H1 (cell line): Measurements from ENCODE around the gene UBE2E3. TPM values are rescaled to one million over a fixed set of nuclear protein-coding genes. Genes with fewer than 3 reads are reported as not detected.

Source experiments
- CTCF ChIA-PET: fragments of 300-600 bp; sonication (Branson Sonifier 250); formaldehyde crosslinking; loops from one replicate; lab custom pipeline; 2021; ENCODE audit not compliant: partially characterized antibody; lab: Charles Lee
- POLR2A ChIA-PET: fragments of 300-600 bp; sonication (Branson Sonifier 250); formaldehyde crosslinking; loops from one replicate; lab custom pipeline; 2021; ENCODE audit warnings: inconsistent platforms; ENCODE audit not compliant: partially characterized antibody; lab: Charles Lee
- DNase-seq, 2 experiments: peaks; one replicate each; pipeline versions ENCODE4 v3.0.0 to v3.0.0-alpha.2; 2010 to 2022; ENCODE audit warnings: low spot score in 2 of 2, low read depth in 1 of 2, mixed read lengths in 1 of 2
- FAIRE-seq: peaks from 2 replicates; lab custom pipeline; 2011; peaks lifted over from hg19 to GRCh38; lab: Jason Lieb, UNC
- H2AFZ ChIP-seq: 2 replicates; pipeline ENCODE4 v1.8.1; 2012; ENCODE audit warnings: low read length, inconsistent platforms
- H2AK5ac ChIP-seq: 2 replicates; pipeline ENCODE4 v1.6.1; 2013; ENCODE audit warnings: low read depth, low read length
- H2BK120ac ChIP-seq: replicated peaks from 2 replicates; pipeline ENCODE3; 2013; ENCODE audit warnings: low read depth, low read length, inconsistent platforms
- H2BK12ac ChIP-seq: 2 replicates; pipeline ENCODE4 v1.6.1; 2013; ENCODE audit warnings: low read depth, low read length
- H2BK15ac ChIP-seq: 2 replicates; pipeline ENCODE4 v1.6.1; 2013; ENCODE audit warnings: low read length
- H2BK20ac ChIP-seq: 2 replicates; pipeline ENCODE4 v1.6.1; 2013; ENCODE audit warnings: low read length
- H2BK5ac ChIP-seq: 2 replicates; pipeline ENCODE4 v1.6.1; 2013; ENCODE audit warnings: low read depth, low read length
- H3K14ac ChIP-seq: 2 replicates; pipeline ENCODE4 v1.6.1; 2013; ENCODE audit warnings: inconsistent platforms; ENCODE audit not compliant: insufficient read length
- H3K18ac ChIP-seq: 2 replicates; pipeline ENCODE4 v1.6.1; 2013; ENCODE audit warnings: low read length; ENCODE audit errors: extremely low read depth
- H3K23ac ChIP-seq: 2 replicates; pipeline ENCODE4 v1.6.1; 2013; ENCODE audit warnings: inconsistent platforms; ENCODE audit not compliant: insufficient read length
- H3K23me2 ChIP-seq: 2 replicates; pipeline ENCODE4 v1.6.1; 2013; ENCODE audit warnings: low read depth, low read length
- H3K27ac ChIP-seq: 2 replicates; pipeline ENCODE4 v1.6.1; 2011; ENCODE audit warnings: low read depth, low read length, inconsistent platforms
- H3K27me3 ChIP-seq, 4 experiments: replicated peaks in 1 of 4; 1 replicate in 1 of 4; 2 replicates in 3 of 4; pipeline versions ENCODE4 v1.6.1 to v1.8.1; 2011 to 2013; ENCODE audit warnings: low read length in 3 of 4, mild to moderate bottlenecking in 3 of 4, inconsistent platforms in 2 of 4, mixed read lengths in 2 of 4, moderate library complexity in 1 of 4; ENCODE audit not compliant: control insufficient read depth in 3 of 4, insufficient read depth in 3 of 4; ENCODE audit errors: extremely low read depth in 1 of 4
- H3K36me3 ChIP-seq, 4 experiments: 2 replicates each; pipeline versions ENCODE4 v1.6.1 to v1.8.1; 2011 to 2013; ENCODE audit warnings: mild to moderate bottlenecking in 4 of 4, low read length in 3 of 4, moderate library complexity in 2 of 4, control low read depth in 1 of 4, inconsistent platforms in 1 of 4; ENCODE audit not compliant: insufficient read depth in 4 of 4, control insufficient read depth in 2 of 4
- H3K4ac ChIP-seq: replicated peaks from 2 replicates; pipeline ENCODE3; 2013; ENCODE audit warnings: low read length, low read depth, mixed read lengths, inconsistent platforms; ENCODE audit not compliant: insufficient read length
- H3K4me1 ChIP-seq, 4 experiments: replicated peaks in 1 of 4; 1 replicate in 1 of 4; 2 replicates in 3 of 4; pipeline versions ENCODE4 v1.6.1 to v1.8.1; 2011 to 2013; ENCODE audit warnings: low read length in 3 of 4, inconsistent platforms in 2 of 4, mixed read lengths in 1 of 4; ENCODE audit not compliant: insufficient read depth in 4 of 4, control insufficient read depth in 3 of 4
- H3K4me2 ChIP-seq, 2 experiments: 2 replicates each; pipeline versions ENCODE4 v1.6.1 to v1.8.1; 2011 to 2013; ENCODE audit warnings: low read depth in 2 of 2, low read length in 2 of 2, control low read depth in 1 of 2, inconsistent platforms in 1 of 2, mild to moderate bottlenecking in 1 of 2; ENCODE audit not compliant: insufficient read depth in 1 of 2
- H3K4me3 ChIP-seq, 4 experiments: fragments of 200-600, 300-600 bp in 1 of 4; sonication (generic), shearing (Covaris generic), sonication (Bioruptor Twin) in 1 of 4; 2 replicates each; pipeline versions ENCODE4 v1.5.1 to v1.8.1; 2011 to 2016; ENCODE audit warnings: low read length in 4 of 4, low read depth in 3 of 4, control low read depth in 2 of 4, inconsistent platforms in 2 of 4, mild to moderate bottlenecking in 2 of 4, mixed read lengths in 1 of 4, moderate library complexity in 1 of 4; ENCODE audit not compliant: insufficient read depth in 2 of 4; ENCODE audit errors: extremely low read depth in 1 of 4
- H3K56ac ChIP-seq: replicated peaks from 2 replicates; pipeline ENCODE3; 2013; ENCODE audit warnings: low read depth, mild to moderate bottlenecking, mixed read lengths, low read length, inconsistent platforms; ENCODE audit not compliant: insufficient read length
- H3K79me1 ChIP-seq: 2 replicates; pipeline ENCODE4 v1.6.1; 2013; ENCODE audit warnings: low read depth, low read length, control low read depth
- H3K79me2 ChIP-seq, 2 experiments: 2 replicates each; pipeline versions ENCODE4 v1.6.1 to v1.8.1; 2012 to 2013; ENCODE audit warnings: low read length in 2 of 2, mild to moderate bottlenecking in 2 of 2, inconsistent platforms in 1 of 2; ENCODE audit not compliant: insufficient read depth in 2 of 2, control insufficient read depth in 1 of 2
- H3K9ac ChIP-seq, 4 experiments: replicated peaks in 1 of 4; 1 replicate in 1 of 4; 2 replicates in 3 of 4; pipeline versions ENCODE4 v1.6.1 to v1.8.1; 2011 to 2013; ENCODE audit warnings: low read depth in 3 of 4, low read length in 3 of 4, control low read depth in 2 of 4, mild to moderate bottlenecking in 2 of 4, moderate library complexity in 2 of 4, inconsistent platforms in 1 of 4; ENCODE audit errors: extremely low read depth in 1 of 4
- H3K9me3 ChIP-seq, 2 experiments: 2 replicates each; pipeline versions ENCODE4 v1.6.1 to v1.8.1; 2012 to 2013; ENCODE audit warnings: mild to moderate bottlenecking in 2 of 2, moderate library complexity in 2 of 2, control low read depth in 1 of 2, inconsistent platforms in 1 of 2, low read depth in 1 of 2, low read length in 1 of 2, mixed read lengths in 1 of 2; ENCODE audit not compliant: insufficient read depth in 2 of 2
- H4K20me1 ChIP-seq, 2 experiments: replicated peaks in 1 of 2; 2 replicates each; pipeline versions ENCODE3 to v1.8.1; 2011 to 2013; ENCODE audit warnings: inconsistent platforms in 2 of 2, low read length in 2 of 2, mild to moderate bottlenecking in 1 of 2; ENCODE audit not compliant: insufficient read depth in 2 of 2, control insufficient read depth in 1 of 2
- H4K5ac ChIP-seq: 2 replicates; pipeline ENCODE4 v1.6.1; 2013; ENCODE audit warnings: low read length, low read depth, mixed read lengths, inconsistent platforms; ENCODE audit not compliant: insufficient read length
- H4K8ac ChIP-seq: 2 replicates; pipeline ENCODE4 v1.8.0; 2013; ENCODE audit warnings: mild to moderate bottlenecking, moderate library complexity, low read length, inconsistent platforms; ENCODE audit not compliant: insufficient read depth; ENCODE audit errors: extremely low read depth
- H4K91ac ChIP-seq: replicated peaks from 2 replicates; pipeline ENCODE3; 2013; ENCODE audit warnings: low read length, mixed read lengths, inconsistent platforms; ENCODE audit not compliant: insufficient read length
- CHD2 ChIP-seq: IDR thresholded peaks from 2 replicates; pipeline ENCODE4 v1.6.1; 2012; ENCODE audit warnings: low read length, improper control_type of control experiment
- CTCF ChIP-seq, 3 experiments: IDR thresholded peaks; 1 replicate in 2 of 3; 2 replicates in 1 of 3; pipeline versions ENCODE4 v1.5.1 to v1.6.1; 2011; ENCODE audit warnings: low read length in 3 of 3, mild to moderate bottlenecking in 3 of 3, inconsistent platforms in 2 of 3, low read depth in 1 of 3, moderate library complexity in 1 of 3; ENCODE audit not compliant: insufficient read depth in 1 of 3; ENCODE audit errors: control extremely low read depth in 1 of 3
- E2F6 ChIP-seq: IDR thresholded peaks from 2 replicates; pipeline ENCODE4 v1.6.1; 2012; ENCODE audit warnings: inconsistent platforms
- GABPA ChIP-seq: IDR thresholded peaks from 2 replicates; pipeline ENCODE4 v1.6.1; 2011; ENCODE audit warnings: mild to moderate bottlenecking, low read length, moderate library complexity, borderline replicate concordance; ENCODE audit not compliant: insufficient read depth
- HDAC6 ChIP-seq: IDR thresholded peaks from one replicate; pipeline ENCODE4 v1.7.1; 2012; ENCODE audit warnings: low read depth, mild to moderate bottlenecking, inconsistent platforms, low read length, moderate library complexity
- KDM1A ChIP-seq: fragments of 200-600, 300-600 bp; sonication (generic); IDR thresholded peaks from 2 replicates; pipeline ENCODE4 v1.7.1; 2016; ENCODE audit warnings: mild to moderate bottlenecking, low read length, borderline replicate concordance
- RAD21 ChIP-seq, 2 experiments: IDR thresholded peaks in 1 of 2; conservative IDR thresholded peaks in 1 of 2; 2 replicates each; pipeline ENCODE4 v1.6.1; 2011; ENCODE audit warnings: low read depth in 2 of 2, low read length in 2 of 2, improper control_type of control experiment in 1 of 2, inconsistent platforms in 1 of 2, mild to moderate bottlenecking in 1 of 2, moderate library complexity in 1 of 2
- SP1 ChIP-seq: IDR thresholded peaks from 2 replicates; pipeline ENCODE4 v1.6.1; 2011; ENCODE audit warnings: low read depth, low read length
- TAF7 ChIP-seq: optimal IDR thresholded peaks from 2 replicates; pipeline ENCODE3; 2011; ENCODE audit warnings: low read depth, mild to moderate bottlenecking, inconsistent platforms, low read length, moderate library complexity, borderline replicate concordance
- TCF12 ChIP-seq: IDR thresholded peaks from 2 replicates; pipeline ENCODE4 v1.6.1; 2011; ENCODE audit warnings: low read depth, mild to moderate bottlenecking, low read length
- ZNF274 ChIP-seq: IDR thresholded peaks from 2 replicates; pipeline ENCODE4 v1.7.0; 2012; ENCODE audit warnings: low read length, borderline replicate concordance; ENCODE audit errors: extremely low read depth
- WGBS, 2 experiments: shearing (Covaris generic) in 1 of 2; methylation state at CpG; one replicate each; pipeline versions ENCODE4 v1.1.6 to v1.1.7; 2013 to 2015; ENCODE audit warnings: low lambda C conversion rate in 2 of 2, mixed read lengths in 2 of 2, inconsistent platforms in 1 of 2, low coverage in 1 of 2, missing lambda C conversion rate in 1 of 2; ENCODE audit not compliant: insufficient replicate concordance in 2 of 2, insufficient coverage in 1 of 2, insufficient read length in 1 of 2; ENCODE audit errors: extremely low coverage in 1 of 2, missing lambda C conversion rate in 1 of 2; 5-methylcytosine and 5-hydroxymethylcytosine counted together
- polyA plus RNA-seq, 7 experiments: library from polyadenylated mRNA; depleted of rRNA in 3 of 7; stranded (reverse) in 5 of 7; unstranded in 2 of 7; fragments of >200 nt in 5 of 7; fragments of 200-250 nt in 2 of 7; gene quantifications; 1 replicate in 5 of 7; 2 replicates in 1 of 7; 4 replicates in 1 of 7; pipeline versions ENCODE4 v1.2.1 to v1.2.3, GENCODE V29; 2011 to 2013; ENCODE audit warnings: missing spikeins in 2 of 7, mixed read lengths in 2 of 7
- total RNA-seq: library from RNA; stranded (reverse); fragmentation: NEBNext Ultra II Directional; extraction: Animal tissue kit (Norgen Biotek cat#: 25700); gene quantifications from 2 replicates; pipeline ENCODE4 v1.2.1, GENCODE V29; 2021

The UBE2E3 gene
- total and polyA plus RNA-seq, 2 of the 8 experiments (the other 6 are each of a cell fraction or from before 2014, with no cell fraction given) = 106 to 132 TPM

- CTCF ChIA-PET = interaction anchor here (0.6 to 1.0 kb wide), 2 partner anchors 14 to 360 kb away, joined by 3 to 5 read pairs; no protein-coding TSS in a partner anchor
- H3K9ac ChIP-seq = no peak overlapping the region
- no peak overlapping the region for H2BK5ac ChIP-seq
- peaks cover 0 to 5% (median 3%) of the 10 kb centered on the region in 4 experiments; a peak in 4 of 7 replicates for H3K4me1 ChIP-seq
- H2AK5ac ChIP-seq = no peak overlapping the region
- no peak overlapping the region for H3K4me2 ChIP-seq
- H4K20me1 ChIP-seq = no peaks in the 10 kb centered on the region
- no peaks in the 10 kb centered on the region for H3K27me3 ChIP-seq
- no peak overlapping the region for H2AFZ ChIP-seq
- H3K56ac ChIP-seq = no peak overlapping the region
- no peak overlapping the region for H2BK12ac ChIP-seq
- no peak overlapping the region for H3K27ac ChIP-seq
- no peak overlapping the region for H4K8ac ChIP-seq
- H4K5ac ChIP-seq = no peak overlapping the region
- no peak for DNase-seq
- no peaks in the 10 kb centered on the region for H3K79me1 ChIP-seq
- no peaks in the 10 kb centered on the region for H3K36me3 ChIP-seq
- H2BK15ac ChIP-seq = no peak overlapping the region
- no peaks in the 10 kb centered on the region for H3K79me2 ChIP-seq
- H2BK120ac ChIP-seq = no peak overlapping the region
- H3K18ac ChIP-seq = no peak overlapping the region
- POLR2A ChIA-PET = no interaction called here
- no peak overlapping the region for H3K4ac ChIP-seq
- FAIRE-seq = no peak
- H2BK20ac ChIP-seq = no peak overlapping the region
- no peak overlapping the region for H3K23ac ChIP-seq
- no peaks in the 10 kb centered on the region for H3K9me3 ChIP-seq
- no peak overlapping the region for H3K4me3 ChIP-seq
- H4K91ac ChIP-seq = no peak overlapping the region
- no peaks in the 10 kb centered on the region for H3K23me2 ChIP-seq
- WGBS, 2 experiments = 60% methylated on average over 1 of the region's 1 CpG; no CpG with 5 or more reads in 1 of the 2 experiments
- no peak overlapping the region for H3K14ac ChIP-seq
- TF ChIP-seq RAD21 (IDR thresholded peaks at IDR 0.05 in 1 of 2, conservative IDR thresholded peaks at IDR 0.05 in 1 of 2; ENCODE audit: low read depth in 2 of 2, low read length in 2 of 2) (no peak), KDM1A (no peak), TCF12 (no peak), CHD2 (no peak), GABPA (no peak), TAF7 (no peak), CTCF (IDR thresholded peaks at IDR 0.05; ENCODE audit: control extremely low read depth in 1 of 3, insufficient read depth in 1 of 3, low read depth in 1 of 3, low read length in 3 of 3) (no peak), SP1 (no peak), E2F6 (no peak), HDAC6 (no peak), ZNF274 (no peak)
These were observed 127.2 kb downstream of the UBE2E3 start for GRCh38 chr2:181107628-181107945.
